Right lobe of liver (tissue), 6 donors: Measurements from ENCODE around the gene HHLA2. TPM values are rescaled to one million over a fixed set of nuclear protein-coding genes. Genes with fewer than 3 reads are reported as not detected.
"Not testable (repeated sequence)": the region's sequence is repeated elsewhere in the genome, so short reads cannot be mapped to it uniquely, and the experiment has no call there.

Experiments used
- ATAC-seq, 4 donors: fragments of 200-7000 bp; cut with Tn5 transposase; one replicate each; pipeline ENCODE4 v1.9.1; 2020; ENCODE audit warnings: mild to moderate bottlenecking in 4 of 4, moderate library complexity in 4 of 4
- DNase-seq, 3 donors: peaks; one replicate each; pipeline ENCODE4 v3.0.0-alpha.2; 2020
- H3K27ac ChIP-seq, 3 donors: fragments of 200-600 bp; one replicate each; pipeline ENCODE4 v1.8.0; 2022
- H3K27me3 ChIP-seq, 2 donors: fragments of 200-600 bp; one replicate each; pipeline ENCODE4 v1.8.0; 2022
- H3K36me3 ChIP-seq, 4 donors: fragments of 200-600 bp; sonication (generic) in 1 of 4; one replicate each; pipeline versions ENCODE4 v1.5.1 to v1.8.0; 2017 to 2022; ENCODE audit warnings: control low read depth in 1 of 4
- H3K4me1 ChIP-seq, 4 donors: fragments of 200-600 bp; sonication (generic) in 1 of 4; one replicate each; pipeline versions ENCODE4 v1.5.1 to v1.8.0; 2017 to 2022; ENCODE audit warnings: control low read depth in 1 of 4
- H3K4me3 ChIP-seq, 3 donors: fragments of 200-600 bp; one replicate each; pipeline ENCODE4 v1.8.0; 2022
- H3K9me3 ChIP-seq, 4 donors: fragments of 200-600 bp; sonication (generic) in 1 of 4; one replicate each; pipeline versions ENCODE4 v1.5.1 to v1.8.0; 2017 to 2022; ENCODE audit warnings: control low read depth in 1 of 4
- CTCF ChIP-seq, 4 donors: fragments of 200-600 bp in 3 of 4; fragments of 450-650 bp in 1 of 4; IDR thresholded peaks; one replicate each; pipeline versions ENCODE4 v1.5.1 to v1.8.0; 2016 to 2022; ENCODE audit warnings: antibody characterized with exemption in 4 of 4, mild to moderate bottlenecking in 2 of 4
- POLR2A ChIP-seq: fragments of 450-650 bp; IDR thresholded peaks from one replicate; pipeline ENCODE4 v1.6.1; 2017; ENCODE audit warnings: antibody characterized with exemption, mild to moderate bottlenecking
- WGBS: methylation state at CpG from one replicate; pipeline ENCODE4 v1.1.6; 2018; ENCODE audit warnings: low coverage, low lambda C conversion rate; ENCODE audit not compliant: insufficient coverage; ENCODE audit errors: missing lambda C conversion rate; 5-methylcytosine and 5-hydroxymethylcytosine counted together
- intact Hi-C, 2 donors: fragments of 100-400 bp; cut with DNase I; formaldehyde crosslinking; loops; one replicate each; pipeline versions ENCODE4 v1.11.2 to v1.14.1; 2022
- total RNA-seq, 6 experiments: library from RNA; depleted of rRNA in 2 of 6; stranded (reverse); fragments of >200 nt in 2 of 6; fragmentation: NEBNext Ultra II Directional in 3 of 6; extraction: Animal tissue kit (Norgen Biotek cat#: 25700) in 3 of 6; gene quantifications; one replicate each; pipeline versions ENCODE4 v1.1.0 to v1.2.4, GENCODE V29; 2016 to 2023
- donor health status: DM: no; HTN: yes; CAD: no.
- donor health status: DM: no; HTN: no; CAD: no.
- donor health status: DM: no; HTN: no; CAD: no.
- donor health status: DM: no; HTN: yes; CAD: no.
- donor health status: DM: no; HTN: yes; CAD: no.

HHLA2 gene
- total RNA-seq, 6 experiments from 2014 or later, result not detected

- H3K27ac ChIP-seq, result no peak overlapping the region
- intact Hi-C loops, result no loop called here
- WGBS, result 59% methylated on average over 2 of the region's 2 CpGs
- no peak for DNase-seq
- no peaks in the 10 kb centered on the region for H3K27me3 ChIP-seq
- TF ChIP-seq POLR2A, result no peak
- no peak for TF ChIP-seq CTCF (IDR thresholded peaks at IDR 0.05)
- H3K4me3 ChIP-seq, result no peak overlapping the region
- no peak for ATAC-seq
- H3K4me1 ChIP-seq, result no peaks in the 10 kb centered on the region
- no peaks in the 10 kb centered on the region for H3K36me3 ChIP-seq
- H3K9me3 ChIP-seq, result no peaks in the 10 kb centered on the region
Measured at GRCh38 chr3:108359011-108359410, 62.7 kb downstream of the HHLA2 start.

GRCh38 chr3:108376026-108376425 is 79.7 kb downstream of the HHLA2 start:
- ATAC-seq, result no peak
- no peaks in the 10 kb centered on the region for H3K36me3 ChIP-seq
- no peak for DNase-seq
- no peaks in the 10 kb centered on the region for H3K27me3 ChIP-seq
- TF ChIP-seq POLR2A (no peak), CTCF (IDR thresholded peaks at IDR 0.05) (no peak)
- H3K9me3 ChIP-seq, result no peaks in the 10 kb centered on the region
- H3K27ac ChIP-seq, result no peak overlapping the region
- no peak overlapping the region for H3K4me3 ChIP-seq
- 36% methylated on average over 1 of the region's 1 CpG for WGBS
- intact Hi-C loops, result no loop called here
- H3K4me1 ChIP-seq, result no peaks in the 10 kb centered on the region

GRCh38 chr3:108377384-108377783 is 81.0 kb downstream of the HHLA2 start:
- DNase-seq (no peak), ATAC-seq (no peak)
- TF ChIP-seq POLR2A (no peak), CTCF (IDR thresholded peaks at IDR 0.05) (no peak)
- Histone ChIP-seq H3K4me1 (no peaks in the 10 kb centered on the region), H3K27ac (no peak overlapping the region), H3K27me3 (no peaks in the 10 kb centered on the region), H3K4me3 (no peak overlapping the region), H3K36me3 (no peaks in the 10 kb centered on the region), H3K9me3 (no peaks in the 10 kb centered on the region)
- intact Hi-C loops, result no loop called here
- 57% methylated on average over 1 of the region's 1 CpG for WGBS

GRCh38 chr3:108378153-108378951 is 82.0 kb downstream of the HHLA2 start:
- intact Hi-C loops, result no loop called here
- H3K4me3 ChIP-seq, result no peak overlapping the region
- H3K4me1 ChIP-seq, result no peaks in the 10 kb centered on the region
- 87% methylated on average over 4 of the region's 4 CpGs for WGBS
- DNase-seq (no peak), ATAC-seq (no peak)
- no peaks in the 10 kb centered on the region for H3K9me3 ChIP-seq
- TF ChIP-seq POLR2A, result no peak
- no peak for TF ChIP-seq CTCF (IDR thresholded peaks at IDR 0.05)
- H3K27ac ChIP-seq, result no peak overlapping the region
- H3K27me3 ChIP-seq, result no peaks in the 10 kb centered on the region
- H3K36me3 ChIP-seq, result no peaks in the 10 kb centered on the region

GRCh38 chr3:108378952-108379342 is 82.6 kb downstream of the HHLA2 start:
- 89% methylated on average over 2 of the region's 2 CpGs for WGBS
- H3K4me1 ChIP-seq, H3K4me3 ChIP-seq, DNase-seq, H3K36me3 ChIP-seq, intact Hi-C loops, H3K27ac ChIP-seq, H3K9me3 ChIP-seq, H3K27me3 ChIP-seq, ATAC-seq: not testable (repeated sequence)
